Dendritic cell treated with granulocyte-macrophage colony-stimulating factor and Interleukin-4, amounts not matched to agents 40 ng/mL and 50 ng/mL, for 4 days (primary cell): Measurements from ENCODE around the gene CTNS.

Source experiments
- H3K27ac Mint-ChIP-seq: one replicate; pipeline ENCODE4 v1.8.0; 2022; ENCODE audit warnings: mild to moderate bottlenecking, mixed read lengths
- H3K27me3 Mint-ChIP-seq: one replicate; pipeline ENCODE4 v1.8.0; 2022; ENCODE audit warnings: mild to moderate bottlenecking, mixed read lengths
- H3K36me3 Mint-ChIP-seq: one replicate; pipeline ENCODE4 v1.8.0; 2022; ENCODE audit warnings: low read depth, mixed read lengths
- H3K4me1 Mint-ChIP-seq: one replicate; pipeline ENCODE4 v1.8.0; 2022; ENCODE audit warnings: low read depth, mixed read lengths
- H3K4me3 Mint-ChIP-seq: one replicate; pipeline ENCODE4 v1.8.0; 2022; ENCODE audit warnings: mild to moderate bottlenecking, moderate library complexity, mixed read lengths
- H3K9me3 Mint-ChIP-seq: one replicate; pipeline ENCODE4 v1.8.0; 2022; ENCODE audit warnings: mixed read lengths
- intact Hi-C: fragments of 100-400 bp; cut with micrococcal nuclease; formaldehyde crosslinking; loops from one replicate; pipeline ENCODE4 v1.15.0; 2022

CTNS gene

GRCh38 chr17:3636154-3636907 is at the start of gene CTNS, which contains the start of gene SHPK:
TSS of gene CTNS (plus strand) at chr17:3636760. CDS start at chr17:3640207, 3,447 bp downstream.
TSS of gene SHPK (minus strand) at chr17:3636250. CDS start at chr17:3636219, 31 bp downstream.
- no peaks in the 10 kb centered on the region for H3K9me3 Mint-ChIP-seq
- H3K27ac Mint-ChIP-seq: peak within 1 kb of the TSS; percentile 97
- H3K4me3 Mint-ChIP-seq: peak within 1 kb of the TSS; percentile 97
- intact Hi-C loops: no loop called here
- no peaks in the 10 kb centered on the region for H3K27me3 Mint-ChIP-seq
- peaks cover 90% of the 10 kb centered on the region for H3K36me3 Mint-ChIP-seq
- H3K4me1 Mint-ChIP-seq: peaks cover 74% of the 10 kb centered on the region

- no peak overlapping the region for H3K27ac Mint-ChIP-seq
These were observed 46.8 kb upstream of the CTNS start for GRCh38 chr17:3589784-3590183.

DNA sequence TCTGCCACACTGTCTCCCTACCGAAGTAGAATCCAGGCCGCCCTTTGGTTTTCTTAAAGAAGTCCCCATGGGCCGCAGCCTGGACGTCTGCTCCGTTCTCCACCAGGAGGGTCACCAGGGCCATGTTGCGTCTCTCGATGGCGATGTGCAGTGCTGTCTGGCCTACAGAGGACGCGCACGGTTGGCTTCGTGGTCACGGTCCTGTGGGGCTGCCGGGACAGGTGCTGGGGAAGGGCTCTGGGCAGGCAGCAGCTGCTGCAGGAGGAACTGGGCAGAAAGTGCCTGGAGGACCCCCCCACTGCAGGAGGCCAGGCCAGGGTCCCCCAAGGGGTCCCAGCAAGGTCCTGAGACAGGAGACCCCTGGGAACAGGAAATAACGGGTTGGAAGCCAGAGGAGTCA is 46.3 kb upstream of the CTNS start:
- Mint-ChIP-seq H3K4me1 (peaks cover 10% of the 10 kb centered on the region), H3K27ac (no peak overlapping the region), H3K4me3 (no peak overlapping the region), H3K36me3 (peaks cover 95% of the 10 kb centered on the region), H3K27me3 (no peaks in the 10 kb centered on the region), H3K9me3 (no peaks in the 10 kb centered on the region)
- intact Hi-C loops: no loop called here

More at GRCh38 chr17:3589784-3590183, 46.8 kb upstream of the CTNS start:
- no peak overlapping the region for H3K4me3 Mint-ChIP-seq
- H3K4me1 Mint-ChIP-seq: peaks cover 10% of the 10 kb centered on the region
- H3K36me3 Mint-ChIP-seq: peaks cover 95% of the 10 kb centered on the region
- H3K27me3 Mint-ChIP-seq: no peaks in the 10 kb centered on the region
- H3K9me3 Mint-ChIP-seq: no peaks in the 10 kb centered on the region
- intact Hi-C loops: no loop called here

DNA sequence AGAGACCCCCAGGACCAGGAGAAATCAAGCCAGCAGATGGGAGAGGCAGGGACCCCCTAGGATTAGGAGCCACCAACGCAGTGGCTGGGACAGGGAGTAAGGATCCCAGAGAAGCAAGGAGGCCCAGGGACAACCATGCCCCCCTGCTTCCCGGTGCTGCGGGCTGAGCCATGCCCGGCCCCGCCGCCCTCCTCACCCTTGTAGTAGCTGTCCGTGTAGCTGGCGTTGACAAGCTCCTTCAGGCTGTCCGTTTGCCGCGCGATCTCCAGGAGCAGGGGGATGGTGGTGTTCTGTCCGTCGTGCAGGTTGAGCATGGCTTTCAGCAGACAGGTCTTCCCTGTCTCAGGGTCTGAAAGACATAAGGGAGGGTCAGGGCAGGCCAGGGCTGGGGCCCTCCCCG is 45.8 kb upstream of the CTNS start:
- H3K36me3 Mint-ChIP-seq: peaks cover 93% of the 10 kb centered on the region
- intact Hi-C loops: no loop called here
- peaks cover 6% of the 10 kb centered on the region for H3K4me1 Mint-ChIP-seq
- H3K9me3 Mint-ChIP-seq: no peaks in the 10 kb centered on the region
- H3K27me3 Mint-ChIP-seq: no peaks in the 10 kb centered on the region
- no peak overlapping the region for H3K27ac Mint-ChIP-seq
- H3K4me3 Mint-ChIP-seq: no peak overlapping the region

DNA sequence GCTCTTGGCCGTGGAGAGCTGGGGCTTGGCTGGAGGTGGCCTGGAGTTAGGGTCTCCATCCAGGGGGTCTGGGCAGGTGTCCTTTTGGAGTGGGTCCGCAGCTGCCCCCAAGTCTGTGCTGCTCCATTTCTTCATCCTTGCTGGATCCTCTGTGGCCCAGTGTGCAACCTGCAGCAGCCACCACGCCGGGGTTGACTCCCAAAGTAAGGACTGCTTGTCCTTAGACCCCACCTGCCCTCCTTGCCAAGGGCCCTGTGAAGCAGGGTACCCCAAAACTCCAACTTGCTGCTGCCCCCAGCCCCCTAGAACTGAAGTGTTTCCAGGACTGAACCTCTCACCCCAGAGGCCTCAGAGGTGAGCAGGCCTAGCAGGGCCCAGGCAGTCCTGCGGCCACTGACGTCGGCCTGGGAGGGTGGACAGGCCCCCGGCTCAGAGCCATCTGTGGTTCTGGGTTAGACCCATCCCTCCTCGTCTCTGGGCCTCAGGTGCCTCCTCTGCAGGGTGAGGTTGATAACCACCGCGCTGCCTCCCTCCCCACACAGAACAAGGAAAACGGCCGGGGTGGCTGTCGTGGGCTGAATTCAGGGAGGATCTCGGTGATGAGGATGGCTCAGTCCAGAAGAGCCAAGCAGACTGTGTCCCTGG is 44.2 kb upstream of the CTNS start:
- Mint-ChIP-seq H3K4me1 (no peaks in the 10 kb centered on the region), H3K27me3 (no peaks in the 10 kb centered on the region), H3K4me3 (no peak overlapping the region), H3K27ac (no peak overlapping the region), H3K9me3 (no peaks in the 10 kb centered on the region), H3K36me3 (peaks cover 93% of the 10 kb centered on the region)
- intact Hi-C loops: no loop called here

DNA sequence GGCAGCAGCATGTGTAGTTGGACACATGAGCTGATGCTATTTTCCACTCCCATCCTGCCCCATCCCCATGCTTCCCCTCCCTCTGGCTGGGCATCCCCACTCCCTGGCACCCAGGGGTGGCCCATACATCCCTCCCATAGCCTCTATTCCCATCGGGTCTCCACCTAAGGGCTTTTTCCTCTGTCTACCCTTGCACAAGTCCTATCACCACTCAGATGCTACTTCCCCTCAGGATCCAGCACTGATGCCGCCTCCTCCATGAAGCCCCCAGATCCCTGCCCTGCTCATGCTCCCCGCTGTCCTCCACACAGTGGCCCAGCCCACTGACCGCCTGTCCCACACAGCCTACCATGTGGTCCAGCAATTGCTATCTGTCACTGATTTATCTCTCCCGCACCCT is 43.2 kb upstream of the CTNS start:
- Mint-ChIP-seq H3K36me3 (peaks cover 93% of the 10 kb centered on the region), H3K4me3 (no peak overlapping the region), H3K27me3 (no peaks in the 10 kb centered on the region), H3K4me1 (no peaks in the 10 kb centered on the region), H3K27ac (no peak overlapping the region), H3K9me3 (no peaks in the 10 kb centered on the region)
- intact Hi-C loops: no loop called here

- H3K27me3 Mint-ChIP-seq: no peaks in the 10 kb centered on the region
- intact Hi-C loops: no loop called here
- peaks cover 90% of the 10 kb centered on the region for H3K36me3 Mint-ChIP-seq
- H3K9me3 Mint-ChIP-seq: no peaks in the 10 kb centered on the region
- H3K27ac Mint-ChIP-seq: no peak overlapping the region
- H3K4me1 Mint-ChIP-seq: no peaks in the 10 kb centered on the region
- no peak overlapping the region for H3K4me3 Mint-ChIP-seq
These were observed 42.3 kb upstream of the CTNS start for GRCh38 chr17:3594051-3594800.

GRCh38 chr17:3594976-3595375 is 41.6 kb upstream of the CTNS start:
- H3K27me3 Mint-ChIP-seq: no peaks in the 10 kb centered on the region
- no peak overlapping the region for H3K4me3 Mint-ChIP-seq
- peaks cover 90% of the 10 kb centered on the region for H3K36me3 Mint-ChIP-seq
- intact Hi-C loops: no loop called here
- no peaks in the 10 kb centered on the region for H3K4me1 Mint-ChIP-seq
- no peak overlapping the region for H3K27ac Mint-ChIP-seq
- H3K9me3 Mint-ChIP-seq: no peaks in the 10 kb centered on the region

- Mint-ChIP-seq H3K27ac (no peak overlapping the region), H3K4me1 (peaks cover 11% of the 10 kb centered on the region), H3K36me3 (peaks cover 87% of the 10 kb centered on the region), H3K4me3 (no peak overlapping the region), H3K27me3 (no peaks in the 10 kb centered on the region), H3K9me3 (no peaks in the 10 kb centered on the region)
- intact Hi-C loops: no loop called here
These were observed 39.6 kb upstream of the CTNS start for GRCh38 chr17:3596804-3597464.

DNA sequence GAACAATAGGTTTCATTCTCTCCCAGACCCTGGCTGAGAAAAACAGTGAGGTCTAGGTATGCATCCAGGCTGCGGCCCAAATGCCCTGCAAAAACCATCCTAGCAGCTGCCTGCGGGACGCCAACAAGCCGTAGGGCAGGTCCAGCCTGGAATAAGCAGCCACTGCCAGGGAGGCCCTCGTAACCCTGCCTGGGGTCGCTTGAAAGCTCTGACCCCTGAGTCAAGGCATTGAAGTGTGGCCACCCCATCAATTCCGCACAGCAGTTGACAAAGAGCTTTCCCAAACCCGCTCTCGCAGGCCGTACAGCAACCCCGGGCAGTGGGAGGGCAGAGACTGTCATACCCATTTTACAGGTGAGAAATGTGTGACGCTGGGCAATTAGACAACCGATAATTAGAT is 38.5 kb upstream of the CTNS start:
- Mint-ChIP-seq H3K27me3 (no peaks in the 10 kb centered on the region), H3K4me3 (no peak overlapping the region), H3K9me3 (no peaks in the 10 kb centered on the region), H3K36me3 (peaks cover 88% of the 10 kb centered on the region), H3K4me1 (peaks cover 11% of the 10 kb centered on the region), H3K27ac (no peak overlapping the region)
- intact Hi-C loops: no loop called here

DNA sequence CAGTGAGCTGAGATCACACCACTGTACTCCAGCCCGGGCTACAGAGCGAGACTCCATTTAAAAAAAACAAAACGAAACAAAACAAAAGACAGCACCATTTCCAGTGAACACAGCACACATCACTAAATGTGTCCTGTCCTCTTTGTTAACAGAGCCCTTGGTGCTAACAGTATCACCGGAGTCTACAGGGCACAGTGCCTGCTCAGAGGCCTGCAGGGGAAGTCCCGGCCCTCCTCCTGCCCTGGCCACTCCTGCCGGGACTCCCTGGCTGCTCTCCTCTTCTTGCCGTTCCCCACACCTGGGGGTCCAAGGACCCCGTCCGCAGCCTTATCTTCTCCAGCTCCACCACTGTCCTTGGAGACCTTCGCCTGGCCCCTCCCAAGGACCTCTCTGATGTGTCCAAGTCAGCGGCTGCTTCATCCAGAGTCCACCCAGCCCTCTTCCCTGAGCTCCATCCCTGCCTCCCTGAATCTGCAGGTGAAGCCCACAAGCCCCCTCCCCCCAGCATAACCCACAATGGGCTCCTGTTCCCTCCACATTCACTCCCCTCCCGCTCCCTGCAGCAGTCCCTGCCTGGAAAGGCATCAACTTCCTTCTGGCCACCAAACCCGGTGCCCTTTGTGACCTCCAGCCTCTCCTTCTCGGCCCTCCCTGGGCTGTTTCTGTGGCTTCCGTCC is 35.9 kb upstream of the CTNS start:
- intact Hi-C loops: loop anchor here (5.0 kb wide), 1 partner anchor 47 kb away; no protein-coding TSS in a partner anchor
- Mint-ChIP-seq H3K4me1 (peaks cover 11% of the 10 kb centered on the region), H3K4me3 (no peak overlapping the region), H3K9me3 (no peaks in the 10 kb centered on the region), H3K36me3 (peaks cover 93% of the 10 kb centered on the region), H3K27me3 (no peaks in the 10 kb centered on the region), H3K27ac (no peak overlapping the region)

DNA sequence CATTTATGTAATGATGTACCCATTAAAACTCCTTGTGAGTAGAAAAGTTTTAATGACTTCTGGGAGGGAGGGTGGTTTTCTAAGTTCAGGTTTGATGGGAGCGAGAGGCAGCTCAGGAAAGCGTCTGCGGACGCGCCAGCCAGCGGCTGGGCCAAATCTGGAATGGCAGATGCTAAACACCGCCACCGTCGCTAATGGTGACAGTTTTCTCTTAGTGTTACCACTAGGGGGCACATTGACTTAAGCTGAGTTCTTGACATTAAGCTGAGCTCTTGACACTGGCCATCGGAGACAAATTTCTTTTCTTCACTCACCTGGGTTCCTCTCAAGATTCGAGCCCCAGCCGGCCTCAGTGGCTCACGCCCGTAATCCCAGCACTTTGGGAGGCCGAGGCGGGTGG is 34.1 kb upstream of the CTNS start:
- no peak overlapping the region for H3K27ac Mint-ChIP-seq
- H3K4me1 Mint-ChIP-seq: peaks cover 11% of the 10 kb centered on the region
- H3K4me3 Mint-ChIP-seq: no peak overlapping the region
- intact Hi-C loops: loop anchor here (5.0 kb wide), 1 partner anchor 45 kb away; no protein-coding TSS in a partner anchor
- no peaks in the 10 kb centered on the region for H3K27me3 Mint-ChIP-seq
- H3K9me3 Mint-ChIP-seq: no peaks in the 10 kb centered on the region
- peaks cover 94% of the 10 kb centered on the region for H3K36me3 Mint-ChIP-seq

- Mint-ChIP-seq H3K27me3 (no peaks in the 10 kb centered on the region), H3K4me3 (no peak overlapping the region), H3K27ac (no peak overlapping the region), H3K36me3 (peaks cover 94% of the 10 kb centered on the region), H3K9me3 (no peaks in the 10 kb centered on the region), H3K4me1 (peaks cover 11% of the 10 kb centered on the region)
- intact Hi-C loops: loop anchor here (5.0 kb wide), 1 partner anchor 44 kb away; no protein-coding TSS in a partner anchor
These were observed 33.3 kb upstream of the CTNS start for GRCh38 chr17:3603119-3603869.
